ENCODE measurements around the gene COL23A1.

Gene COL23A1

GRCh38 chr5:178589180-178590140, 733 bp downstream of the COL23A1 start (continued):
- no peak for TF ChIP-seq ZNF600 (tag by site-specific recombination; IDR thresholded peaks at IDR 0.05)

GRCh38 chr5:178588769-178589168, 1.4 kb downstream of the COL23A1 start:
- H3K36me3 ChIP-seq (ENCODE audit: control insufficient read depth in 2 of 2, insufficient read depth in 1 of 2, low read length in 2 of 2), result no peaks in the 10 kb centered on the region
- ChIA-PET POLR2A (no interaction called here), CTCF (interaction anchor here (0.7 to 1.2 kb wide), 2 partner anchors 129 to 383 kb away, joined by 3 read pairs; no protein-coding TSS in a partner anchor)
- TF ChIP-seq ZNF121 (tag by site-specific recombination; IDR thresholded peaks at IDR 0.05) (no peak), REST (tag by site-specific recombination; IDR thresholded peaks at IDR 0.05) (0 out of 2 replicates have a peak, but pooled peaks have one; percentile 47), ZNF221 (tag by site-specific recombination; IDR thresholded peaks at IDR 0.05; ENCODE audit: borderline replicate concordance) (no peak)
- H3K9me3 ChIP-seq (ENCODE audit: control insufficient read depth, insufficient read depth, low read depth, low read length), result no peaks in the 10 kb centered on the region
- H3K4me1 ChIP-seq (ENCODE audit: control insufficient read depth, insufficient read depth, low read length), result peaks cover 3% of the 10 kb centered on the region; the same call in 1 of the 2 replicates
- no peak overlapping the region for H3K27ac ChIP-seq (ENCODE audit: extremely low read depth, low read depth, low read length)
- H3K4me3 ChIP-seq (ENCODE audit: low read depth, low read length), result no peak overlapping the region

GRCh38 chr5:178587763-178588611, 2.2 kb downstream of the COL23A1 start:
- Histone ChIP-seq H3K36me3 (ENCODE audit: control insufficient read depth in 2 of 2, insufficient read depth in 1 of 2, low read length in 2 of 2) (no peaks in the 10 kb centered on the region), H3K4me3 (ENCODE audit: low read depth, low read length) (no peak overlapping the region), H3K27ac (ENCODE audit: extremely low read depth, low read depth, low read length) (no peak overlapping the region), H3K9me3 (ENCODE audit: control insufficient read depth, insufficient read depth, low read depth, low read length) (no peaks in the 10 kb centered on the region), H3K4me1 (ENCODE audit: control insufficient read depth, insufficient read depth, low read length) (peaks cover 3% of the 10 kb centered on the region; the same call in 1 of the 2 replicates)
- ChIA-PET CTCF (interaction anchor here (0.7 to 1.4 kb wide), 4 partner anchors 32 to 977 kb away, joined by 3 to 5 read pairs (median 3); no protein-coding TSS in a partner anchor), POLR2A (no interaction called here)
- TF ChIP-seq FEZF1 (tag by site-specific recombination; IDR thresholded peaks at IDR 0.05) (peak; percentile 76), PRDM10 (tag by site-specific recombination; IDR thresholded peaks at IDR 0.05) (peak; percentile 88), YY2 (tag by site-specific recombination; IDR thresholded peaks at IDR 0.05) (no peak), ZNF792 (tag by site-specific recombination; IDR thresholded peaks at IDR 0.05) (no peak), ZNF24 (tag by site-specific recombination; IDR thresholded peaks at IDR 0.05) (no peak), ZBTB17 (tag by site-specific recombination; IDR thresholded peaks at IDR 0.05) (no peak), ZNF350 (tag by site-specific recombination; IDR thresholded peaks at IDR 0.05) (no peak), ZNF660 (tag by site-specific recombination; IDR thresholded peaks at IDR 0.05) (no peak), GLI2 (tag by site-specific recombination; IDR thresholded peaks at IDR 0.05; ENCODE audit: borderline replicate concordance, low read depth) (no peak), ZEB2 (tag by site-specific recombination; IDR thresholded peaks at IDR 0.05) (no peak), ZNF292 (tag by site-specific recombination; IDR thresholded peaks at IDR 0.05; ENCODE audit: borderline replicate concordance, low read depth) (no peak)
- TF ChIP-seq, protein P1, sequence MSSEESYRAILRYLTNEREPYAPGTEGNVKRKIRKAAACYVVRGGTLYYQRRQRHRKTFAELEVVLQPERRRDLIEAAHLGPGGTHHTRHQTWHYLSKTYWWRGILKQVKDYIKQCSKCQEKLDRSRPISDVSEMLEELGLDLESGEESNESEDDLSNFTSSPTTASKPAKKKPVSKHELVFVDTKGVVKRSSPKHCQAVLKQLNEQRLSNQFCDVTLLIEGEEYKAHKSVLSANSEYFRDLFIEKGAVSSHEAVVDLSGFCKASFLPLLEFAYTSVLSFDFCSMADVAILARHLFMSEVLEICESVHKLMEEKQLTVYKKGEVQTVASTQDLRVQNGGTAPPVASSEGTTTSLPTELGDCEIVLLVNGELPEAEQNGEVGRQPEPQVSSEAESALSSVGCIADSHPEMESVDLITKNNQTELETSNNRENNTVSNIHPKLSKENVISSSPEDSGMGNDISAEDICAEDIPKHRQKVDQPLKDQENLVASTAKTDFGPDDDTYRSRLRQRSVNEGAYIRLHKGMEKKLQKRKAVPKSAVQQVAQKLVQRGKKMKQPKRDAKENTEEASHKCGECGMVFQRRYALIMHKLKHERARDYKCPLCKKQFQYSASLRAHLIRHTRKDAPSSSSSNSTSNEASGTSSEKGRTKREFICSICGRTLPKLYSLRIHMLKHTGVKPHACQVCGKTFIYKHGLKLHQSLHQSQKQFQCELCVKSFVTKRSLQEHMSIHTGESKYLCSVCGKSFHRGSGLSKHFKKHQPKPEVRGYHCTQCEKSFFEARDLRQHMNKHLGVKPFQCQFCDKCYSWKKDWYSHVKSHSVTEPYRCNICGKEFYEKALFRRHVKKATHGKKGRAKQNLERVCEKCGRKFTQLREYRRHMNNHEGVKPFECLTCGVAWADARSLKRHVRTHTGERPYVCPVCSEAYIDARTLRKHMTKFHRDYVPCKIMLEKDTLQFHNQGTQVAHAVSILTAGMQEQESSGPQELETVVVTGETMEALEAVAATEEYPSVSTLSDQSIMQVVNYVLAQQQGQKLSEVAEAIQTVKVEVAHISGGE (tag by site-specific recombination; conservative IDR thresholded peaks at IDR 0.05; ENCODE audit: low read depth), result no peak
- TF ChIP-seq, protein P2, sequence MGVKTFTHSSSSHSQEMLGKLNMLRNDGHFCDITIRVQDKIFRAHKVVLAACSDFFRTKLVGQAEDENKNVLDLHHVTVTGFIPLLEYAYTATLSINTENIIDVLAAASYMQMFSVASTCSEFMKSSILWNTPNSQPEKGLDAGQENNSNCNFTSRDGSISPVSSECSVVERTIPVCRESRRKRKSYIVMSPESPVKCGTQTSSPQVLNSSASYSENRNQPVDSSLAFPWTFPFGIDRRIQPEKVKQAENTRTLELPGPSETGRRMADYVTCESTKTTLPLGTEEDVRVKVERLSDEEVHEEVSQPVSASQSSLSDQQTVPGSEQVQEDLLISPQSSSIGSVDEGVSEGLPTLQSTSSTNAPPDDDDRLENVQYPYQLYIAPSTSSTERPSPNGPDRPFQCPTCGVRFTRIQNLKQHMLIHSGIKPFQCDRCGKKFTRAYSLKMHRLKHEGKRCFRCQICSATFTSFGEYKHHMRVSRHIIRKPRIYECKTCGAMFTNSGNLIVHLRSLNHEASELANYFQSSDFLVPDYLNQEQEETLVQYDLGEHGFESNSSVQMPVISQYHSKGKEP (tag by site-specific recombination; IDR thresholded peaks at IDR 0.05), result 0 out of 2 replicates have a peak, but pooled peaks have one; percentile 13

Measured in HEK293 (cell line).